NCI-H774 (cell line): Measurements from ENCODE around the gene CASP7.

Experiments used
- DNase-seq: peaks from one replicate; lab custom pipeline; 2025; lab: John Stamatoyannopoulos, UW

The CASP7 gene

DNA sequence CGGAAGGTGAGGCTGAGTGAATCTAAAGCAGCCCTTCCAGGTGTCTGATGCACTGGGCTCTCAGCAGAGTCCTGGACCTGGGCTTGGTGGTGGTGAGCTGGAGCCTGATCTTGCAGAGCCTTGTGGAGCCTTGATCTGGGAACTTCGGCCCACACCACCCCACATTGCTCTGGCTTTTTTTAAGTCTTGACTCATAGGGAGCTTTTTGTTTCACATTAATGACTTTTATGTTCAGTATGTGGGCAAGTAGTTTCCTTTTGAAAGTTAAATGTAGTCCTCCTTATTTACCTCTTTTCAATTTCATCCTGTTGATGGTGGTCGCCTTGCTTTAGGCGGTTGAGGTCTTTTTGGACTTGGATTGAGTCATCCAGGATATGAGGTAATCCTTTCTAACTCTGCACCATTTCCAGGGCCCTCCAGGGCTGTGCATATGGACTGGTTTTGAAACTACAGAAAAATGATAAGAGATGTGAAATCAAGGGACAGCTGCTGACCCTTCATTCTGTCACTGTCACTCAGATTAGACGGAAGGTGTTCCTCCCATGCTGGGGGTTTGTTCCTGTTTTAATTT, 12.9 kb upstream of the CASP7 start:
- DNase-seq = no peak

DNA sequence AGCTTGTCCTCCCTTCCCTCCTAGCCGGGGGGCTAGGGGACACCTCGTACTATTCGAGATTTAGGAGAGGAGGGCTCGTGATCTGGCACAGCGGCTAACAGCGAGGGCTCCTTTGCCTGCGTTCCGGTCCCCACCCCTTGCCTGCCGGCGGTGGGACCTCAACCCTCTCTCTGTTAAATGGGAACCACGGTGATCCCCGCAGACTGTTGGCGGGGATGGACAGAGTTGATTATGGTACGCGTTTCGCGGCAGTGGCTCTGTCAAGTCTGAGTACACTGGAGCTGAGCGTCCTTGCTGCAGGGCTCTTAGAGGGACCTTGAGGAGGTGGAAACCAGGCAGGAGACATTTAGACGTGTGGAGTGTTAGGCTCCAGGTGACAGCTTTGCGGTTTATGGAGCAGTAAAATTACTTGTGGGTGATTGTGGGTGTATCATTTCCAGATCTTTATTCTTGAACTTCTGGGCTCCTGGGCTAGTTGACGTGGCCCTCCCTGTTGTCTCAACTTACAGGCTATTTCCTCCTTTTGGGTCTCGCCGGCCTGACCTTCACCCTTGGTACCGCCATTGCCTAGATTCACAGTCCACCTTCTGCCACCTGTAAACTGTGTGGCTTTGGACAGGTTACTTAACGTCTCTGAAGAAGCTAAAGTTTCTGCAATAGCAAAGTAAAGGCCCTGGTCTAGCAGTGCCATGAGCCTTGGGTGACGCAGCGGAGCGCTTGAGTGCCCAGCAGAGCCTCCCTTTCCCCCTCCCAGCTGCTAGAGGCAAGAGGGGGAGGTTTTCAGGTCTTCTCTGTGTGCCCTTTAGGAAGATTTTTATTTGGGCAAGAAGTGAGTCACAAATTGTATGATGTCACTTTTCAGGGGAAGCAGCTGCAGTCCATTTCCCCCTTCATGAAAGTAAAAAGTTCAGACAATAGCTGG, 739 bp downstream of the CASP7 start:
- no peak for DNase-seq

DNA sequence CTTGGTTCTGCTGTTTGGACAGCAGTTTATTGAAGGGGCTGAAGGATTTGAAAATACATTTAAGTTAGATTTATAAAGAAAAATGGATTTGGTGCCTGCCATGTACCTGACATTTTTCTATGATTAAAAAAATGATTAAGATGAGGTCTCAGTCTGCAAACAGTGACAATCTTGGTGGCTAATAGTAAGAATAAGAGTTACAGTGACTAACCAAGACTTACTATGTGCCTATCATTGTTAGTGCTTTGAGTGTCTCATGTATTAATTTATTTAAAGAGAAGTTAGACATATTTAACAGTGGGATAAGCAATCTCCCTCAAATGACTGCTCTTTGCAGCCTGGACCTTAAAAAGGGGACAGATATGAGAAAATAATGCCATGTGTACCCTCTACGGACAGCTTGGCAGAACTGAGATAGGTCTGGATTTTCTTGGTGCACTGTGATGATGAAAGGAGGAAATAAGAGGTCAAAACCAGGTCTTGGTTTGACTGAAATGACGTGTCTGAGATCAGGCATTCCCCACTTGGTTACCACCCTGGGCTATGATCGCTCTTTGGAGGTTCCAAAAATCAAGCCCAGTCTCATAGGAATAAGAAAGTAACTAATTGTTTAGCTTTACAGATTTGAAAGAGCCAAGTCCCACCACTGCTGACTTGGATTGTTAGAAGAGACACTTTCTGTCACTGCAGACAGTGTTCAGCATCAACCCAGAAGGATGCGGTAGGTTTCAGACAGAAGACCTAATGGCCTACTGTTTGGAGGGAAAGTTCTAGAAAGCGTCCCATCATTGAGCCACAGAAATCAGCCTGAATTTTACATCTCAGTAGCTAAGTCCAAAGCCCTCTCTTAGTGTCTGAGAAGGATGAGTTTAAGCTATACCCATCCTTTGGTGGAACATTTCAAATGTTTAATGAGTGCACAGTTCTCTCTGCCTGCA, 2.1 kb downstream of the CASP7 start:
- DNase-seq = no peak

DNA sequence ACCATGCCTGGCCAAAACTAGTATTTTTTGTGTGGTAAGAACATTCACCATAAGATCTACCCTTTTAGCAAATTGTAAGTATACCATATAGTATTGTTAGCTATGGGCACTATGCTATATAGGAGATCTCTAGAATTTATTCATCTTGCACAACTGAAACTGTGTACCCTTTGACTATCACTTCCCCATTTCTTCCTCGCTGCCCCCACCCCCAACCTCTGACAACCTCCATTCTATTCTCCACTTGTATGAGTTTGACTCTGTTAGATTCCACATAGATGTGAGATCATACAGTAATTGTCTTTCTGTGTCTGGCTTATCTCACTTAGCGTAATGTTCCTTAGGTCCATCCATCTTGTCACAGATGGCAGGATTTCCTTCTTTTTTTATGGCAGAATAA, 3.6 kb downstream of the CASP7 start:
- no peak for DNase-seq

DNA sequence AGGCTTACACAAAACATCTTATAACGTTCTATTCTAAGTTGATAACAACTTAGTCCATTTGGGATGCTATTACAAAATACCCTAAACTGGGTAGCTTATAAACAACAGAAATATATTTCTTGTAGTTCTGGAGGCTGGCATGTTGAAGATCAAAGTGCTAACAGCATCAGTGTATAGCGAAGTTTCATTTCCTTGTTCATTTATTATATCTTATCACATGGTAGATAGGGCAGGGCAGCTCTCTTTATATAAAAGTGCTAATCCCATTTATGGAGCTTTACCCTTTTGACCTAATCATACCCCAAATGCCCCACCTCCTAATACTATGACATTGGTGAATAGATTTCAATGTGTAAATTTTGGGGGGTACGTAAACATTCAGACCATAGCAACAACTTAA, 6.3 kb downstream of the CASP7 start:
- no peak for DNase-seq

DNA sequence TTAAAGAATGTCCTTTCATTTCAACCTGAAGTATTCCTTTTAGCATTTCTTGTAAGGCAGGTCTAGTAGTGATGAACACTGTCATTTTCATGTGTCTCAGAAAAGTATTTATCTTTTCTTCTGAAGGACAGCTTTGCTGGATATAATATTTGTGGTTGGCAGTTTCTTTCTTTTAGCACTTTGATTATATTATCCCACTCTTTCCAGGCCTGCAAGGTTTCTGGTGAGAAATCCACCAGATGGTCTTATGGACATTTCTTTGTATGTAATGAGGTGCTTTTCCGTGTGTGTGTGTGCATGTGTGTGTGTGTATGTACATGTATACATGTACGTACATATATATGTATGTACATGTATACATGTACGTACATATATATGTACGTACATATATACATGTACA, 7.3 kb downstream of the CASP7 start:
- no peak for DNase-seq

DNA sequence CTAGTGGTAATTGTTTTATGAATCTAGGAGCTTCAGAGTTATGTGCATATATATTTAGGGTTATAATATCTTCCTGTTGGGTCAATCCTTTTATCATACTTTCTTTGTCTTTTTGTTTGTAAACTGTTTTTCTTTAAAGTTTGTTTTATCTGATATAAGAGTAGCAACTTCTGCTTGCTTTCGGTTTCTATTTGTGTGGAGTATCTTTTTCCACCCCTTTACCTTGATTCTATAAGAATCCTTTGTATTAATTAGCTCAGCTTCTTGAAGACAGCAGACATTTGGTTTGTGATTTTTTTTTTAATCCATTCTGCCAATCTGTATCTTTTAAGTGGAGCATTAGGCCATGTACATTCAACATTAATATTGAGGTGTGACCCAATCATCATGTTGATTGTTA, 9.3 kb downstream of the CASP7 start:
- DNase-seq = no peak

DNA sequence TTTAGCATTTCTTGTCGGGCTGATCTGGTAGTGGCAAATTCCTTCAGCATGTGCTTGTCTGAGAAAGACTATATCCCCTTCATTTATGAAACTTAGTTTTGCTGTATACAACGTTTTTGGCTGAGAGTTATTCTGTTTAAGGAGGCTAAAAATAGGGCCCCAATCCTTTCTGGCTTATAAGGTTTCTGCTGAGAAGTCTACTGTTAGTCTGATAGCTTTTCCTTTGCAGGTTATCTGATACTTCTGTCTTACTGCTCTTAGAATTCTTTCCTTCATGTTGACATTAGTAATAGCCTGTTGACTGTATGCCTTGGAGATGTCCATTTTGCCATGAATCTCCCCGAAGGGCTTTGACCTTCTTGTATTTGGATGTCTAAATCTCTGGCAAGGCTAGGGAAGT, 9.9 kb downstream of the CASP7 start:
- no peak for DNase-seq

DNA sequence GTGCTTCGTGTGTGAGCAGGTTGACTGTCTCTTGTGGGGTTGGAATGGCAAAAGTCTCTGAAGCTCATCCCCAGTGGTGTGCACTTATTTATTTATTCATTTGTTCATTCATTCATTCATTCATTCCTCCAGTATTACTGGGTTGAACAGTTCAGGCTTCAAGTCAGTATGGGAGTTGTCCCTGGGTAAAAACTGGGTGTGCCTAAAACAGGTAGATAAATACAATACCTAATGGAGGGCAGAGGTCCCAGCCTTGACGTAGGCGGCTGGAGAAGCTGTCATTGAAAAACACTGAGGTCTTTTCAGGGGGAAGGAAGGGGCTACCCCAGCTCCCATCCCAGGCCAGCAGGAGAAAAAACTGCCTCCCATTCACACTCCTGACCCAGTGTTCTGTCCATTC, 11.0 kb downstream of the CASP7 start:
- DNase-seq = no peak

DNA sequence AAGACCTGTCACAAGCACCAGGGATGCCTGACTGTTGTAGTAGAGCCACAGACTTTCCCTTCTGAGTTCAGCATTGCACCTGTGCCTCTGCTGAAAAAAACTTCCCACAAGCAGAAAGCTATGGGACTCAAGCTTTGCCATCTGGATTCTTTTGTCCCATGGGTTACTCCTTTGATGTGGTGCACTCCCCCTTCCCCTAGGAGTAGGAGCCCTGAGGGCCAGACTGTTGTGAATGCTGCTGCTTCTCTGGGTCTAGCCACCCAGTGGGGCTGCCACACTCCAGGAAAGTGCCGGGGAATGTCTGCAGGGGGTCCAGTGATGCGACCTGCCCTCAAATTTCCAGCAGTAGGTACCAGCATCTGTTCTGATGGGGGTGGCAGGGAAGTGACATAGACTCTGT, 11.7 kb downstream of the CASP7 start:
- DNase-seq = no peak

DNA sequence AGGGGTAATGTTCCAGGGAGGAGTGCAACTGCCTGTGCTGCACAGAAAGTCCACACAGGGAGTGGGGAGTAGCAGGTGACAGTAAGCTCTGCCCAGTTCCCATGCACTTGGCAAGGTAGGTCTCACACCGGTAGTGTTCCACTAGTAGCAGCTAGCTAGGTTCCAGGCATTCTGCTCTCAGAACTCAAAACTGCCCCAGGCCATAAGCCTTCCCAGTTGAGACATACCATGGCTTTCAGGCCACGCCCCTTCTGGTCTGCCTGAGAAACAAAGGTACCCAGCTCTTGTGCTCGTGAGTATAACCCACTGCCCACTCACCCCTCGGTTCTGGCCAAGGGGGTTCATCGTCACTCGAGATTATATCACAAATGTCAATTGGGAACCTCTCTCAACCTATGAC, 12.6 kb downstream of the CASP7 start:
- DNase-seq = no peak

DNA sequence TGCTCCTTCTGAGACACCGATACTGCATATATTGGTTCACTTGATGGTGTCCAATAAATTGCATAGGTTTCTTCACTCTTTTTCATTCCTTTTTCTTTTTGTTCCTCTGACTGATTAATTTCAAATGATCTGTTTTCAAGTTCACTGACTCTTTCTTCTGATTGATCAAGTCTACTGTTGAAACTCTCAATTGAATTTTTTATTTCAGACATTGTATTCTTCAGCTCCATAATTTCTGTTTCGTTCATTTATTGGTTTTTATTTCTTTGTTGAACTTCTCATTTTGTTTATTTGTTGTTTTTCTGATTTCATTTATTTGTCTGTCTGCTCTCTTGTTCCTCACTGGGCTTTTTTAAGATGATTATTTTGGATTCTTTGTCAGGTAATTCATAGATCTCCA, 13.6 kb downstream of the CASP7 start:
- DNase-seq = no peak

DNA sequence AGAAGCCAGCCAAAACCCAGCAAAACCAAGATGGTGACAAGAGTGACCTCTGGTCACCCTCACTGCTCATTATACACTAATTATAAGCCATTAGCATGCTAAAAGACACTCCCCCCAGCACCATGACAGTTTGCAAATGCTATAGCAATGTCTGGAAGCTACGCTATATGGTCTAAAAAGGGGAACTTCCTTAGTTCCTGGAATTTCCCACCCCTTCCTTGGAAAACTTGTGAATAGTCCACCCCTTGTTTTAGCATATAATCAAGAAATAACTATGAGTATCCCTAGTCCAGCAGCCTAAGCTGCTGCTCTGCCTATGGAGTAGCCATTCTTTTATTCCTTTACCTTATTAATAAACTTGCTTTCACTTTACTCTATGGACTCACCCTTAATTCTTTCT, 16.0 kb downstream of the CASP7 start:
- DNase-seq = no peak

DNA sequence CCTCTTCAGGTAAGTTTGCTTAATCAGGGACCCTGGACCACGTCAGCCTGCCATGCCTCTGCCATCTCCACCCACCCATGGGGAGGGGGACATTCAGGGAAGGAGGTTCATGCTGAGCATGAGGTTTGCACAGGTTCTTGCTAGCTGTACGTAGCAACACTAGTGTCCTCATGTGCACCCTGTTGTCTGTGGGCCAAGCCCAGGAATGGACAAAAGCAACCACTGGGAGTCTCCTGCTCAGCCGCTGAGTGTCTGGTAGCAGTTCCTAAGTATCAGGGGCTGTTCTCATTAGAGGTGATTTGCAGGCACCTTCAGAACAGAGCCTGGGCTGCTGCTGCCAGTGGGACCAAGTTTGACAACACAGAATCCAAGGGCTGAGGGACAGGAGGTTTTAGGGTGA, 17.9 kb downstream of the CASP7 start:
- DNase-seq = no peak

DNA sequence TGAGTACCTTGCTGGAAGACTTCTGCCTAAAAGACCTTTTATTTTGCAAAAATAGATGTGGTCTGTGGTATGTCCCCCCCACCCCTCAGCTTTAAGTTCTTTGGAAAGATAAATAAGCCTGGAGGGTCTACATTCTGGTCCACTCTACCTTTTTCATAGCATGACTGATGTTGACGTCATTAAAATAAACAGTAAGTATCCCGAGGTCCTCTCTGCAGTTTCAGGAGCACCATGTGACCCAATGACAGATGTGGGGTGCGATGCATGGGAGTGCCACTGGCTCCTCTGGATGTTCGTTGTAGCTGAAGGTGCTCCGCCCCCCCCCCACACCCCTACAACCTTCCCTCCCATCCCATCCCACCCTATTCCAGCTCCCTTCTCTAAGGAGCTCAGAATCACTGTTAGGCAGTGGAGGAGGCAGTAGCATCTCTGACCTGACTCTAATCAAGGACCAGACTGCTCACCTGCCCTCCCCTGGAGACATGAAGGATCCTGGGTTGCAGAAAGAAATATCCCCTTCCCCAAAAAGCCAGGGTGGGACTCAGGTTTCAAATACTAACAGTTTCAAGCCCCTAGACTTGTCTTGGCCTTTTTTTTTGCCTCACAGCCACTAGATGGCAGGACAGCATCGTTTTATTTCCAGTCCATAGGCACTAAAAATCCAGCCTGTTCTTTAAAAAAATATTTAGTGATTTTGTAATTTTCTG, 25.1 kb downstream of the CASP7 start:
- DNase-seq = no peak

DNA sequence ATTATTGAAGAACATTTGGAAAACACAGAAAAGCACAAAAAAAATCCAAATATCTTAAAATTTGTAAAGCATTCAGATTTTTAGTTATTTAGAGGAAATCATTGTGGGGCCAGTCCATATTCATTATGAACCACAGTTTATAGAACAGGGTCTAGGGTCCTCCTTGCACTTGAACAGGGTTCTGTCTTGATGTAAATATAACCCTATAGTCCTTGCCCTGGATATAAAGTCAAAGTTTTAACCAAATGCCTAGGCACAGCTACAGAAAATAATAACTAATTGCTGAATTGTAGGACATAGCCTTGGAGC, 25.6 kb downstream of the CASP7 start:
- DNase-seq = no peak

DNA sequence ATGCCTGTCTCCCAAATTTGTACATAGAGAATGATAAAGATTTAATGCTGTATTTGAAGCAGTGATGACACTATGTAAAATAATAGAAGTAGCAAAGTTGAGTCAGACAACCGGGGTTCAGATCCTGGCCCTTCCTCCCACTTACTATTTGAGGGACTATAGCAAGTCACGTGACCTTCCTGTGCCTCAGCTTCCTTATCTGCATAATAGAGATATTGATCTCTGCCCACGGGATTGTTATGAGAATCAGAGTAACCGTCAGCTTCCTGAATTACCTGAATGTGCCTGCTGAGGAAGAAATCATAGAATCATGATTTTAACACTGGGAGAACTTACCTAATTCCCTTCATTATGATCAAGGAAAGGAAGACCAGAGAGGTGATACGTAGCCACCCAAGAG, 26.9 kb downstream of the CASP7 start:
- DNase-seq = no peak

DNA sequence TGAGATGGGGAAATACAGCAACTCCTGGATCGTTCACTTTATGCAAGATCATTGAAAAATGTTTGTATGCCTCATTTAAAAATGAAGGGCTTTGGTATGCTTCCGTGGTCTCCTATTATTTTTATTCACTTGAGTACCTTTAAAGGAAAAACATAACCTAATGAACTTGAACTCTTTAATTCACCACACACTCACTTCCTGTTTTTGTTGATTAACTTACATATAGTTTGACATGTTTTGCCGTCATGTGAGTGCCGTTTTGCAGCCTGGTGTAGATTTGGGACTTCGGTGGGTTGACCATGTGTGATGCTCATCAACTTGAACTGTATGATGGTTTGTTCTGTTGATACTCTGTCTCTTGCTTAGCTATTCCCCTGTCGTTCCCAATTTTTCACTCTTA, 28.9 kb downstream of the CASP7 start:
- DNase-seq = no peak

DNA sequence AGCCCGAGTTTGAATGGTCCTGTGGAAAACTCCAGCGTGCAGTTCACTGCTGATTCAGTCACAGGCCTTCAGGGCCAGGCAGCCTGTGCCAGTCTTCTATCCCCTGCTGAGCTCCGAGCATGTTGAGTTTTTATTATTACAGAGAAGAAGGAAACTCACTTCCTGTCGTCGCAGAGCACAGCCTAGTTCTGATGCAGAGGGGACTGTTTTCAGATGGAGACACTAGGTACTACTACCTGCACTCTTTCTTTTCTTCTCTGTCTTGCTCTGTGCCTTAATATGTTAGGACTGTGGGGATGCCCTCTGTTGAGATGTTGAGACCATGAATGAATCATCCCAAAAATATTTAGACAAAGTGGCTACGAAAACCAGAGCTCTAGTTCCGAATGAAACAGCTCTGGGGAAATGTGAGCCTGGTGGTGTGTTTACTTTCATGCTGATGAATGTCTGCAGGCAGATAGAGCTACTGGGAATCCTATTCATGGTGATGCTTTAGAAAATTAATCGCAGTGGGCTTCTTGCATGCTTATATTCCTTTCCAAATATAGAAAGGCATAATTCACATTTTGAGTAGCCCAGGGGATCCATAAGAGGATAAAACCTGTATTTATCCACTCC, 29.6 kb downstream of the CASP7 start:
- no peak for DNase-seq

DNA sequence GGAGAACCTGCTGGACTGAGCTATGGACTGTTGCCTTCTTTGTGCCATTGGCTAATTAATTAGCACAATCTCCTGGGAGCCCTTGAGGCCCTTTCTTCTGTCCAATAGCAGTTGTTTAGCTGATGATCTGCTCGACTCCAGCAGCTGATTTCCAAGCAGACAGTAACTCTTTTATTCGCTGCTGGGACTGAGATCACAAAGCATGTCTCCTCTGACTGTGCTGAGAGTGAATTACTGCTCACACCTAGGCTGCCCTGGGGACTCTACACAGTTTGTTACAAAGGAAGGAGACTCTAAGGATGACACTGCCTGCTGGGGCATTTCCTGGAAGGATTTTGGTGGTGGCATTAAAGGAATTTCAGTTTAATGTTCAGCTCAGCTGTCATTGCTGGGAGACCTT, 31.4 kb downstream of the CASP7 start:
- no peak for DNase-seq

DNA sequence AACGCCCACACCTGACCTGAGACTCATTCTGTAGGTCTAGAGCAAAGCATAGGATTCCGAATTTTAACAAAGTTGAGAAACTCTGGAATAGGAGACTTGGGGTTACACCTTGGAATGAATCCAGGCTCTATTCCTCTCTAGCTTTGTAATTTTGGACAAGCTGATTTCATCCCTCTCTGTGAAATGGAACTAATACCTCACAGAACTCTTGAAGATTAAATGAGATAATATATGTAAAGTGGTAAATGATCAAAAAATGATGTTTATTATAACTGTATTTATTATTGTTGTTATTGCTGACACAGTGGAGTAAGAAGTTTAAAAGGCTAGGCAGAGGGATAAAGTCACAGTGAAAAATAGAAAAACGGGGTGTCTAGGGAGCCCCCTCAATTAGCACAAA, 32.3 kb downstream of the CASP7 start:
- no peak for DNase-seq
